GM12878 (cell line): ENCODE results near the gene MCFD2. TPM values are rescaled to one million over a fixed set of nuclear protein-coding genes. Genes with fewer than 3 reads are reported as not detected.

Source experiments
- ATAC-seq: fragments of 200-7000 bp; cut with Tn5 transposase; 3 replicates; pipeline ENCODE4 v1.9.1; 2020; ENCODE audit warnings: mild to moderate bottlenecking, moderate library complexity
- BruUV-seq: library from RNA; stranded (reverse); fragments of 400-500 nt; replicated peaks from 2 replicates; lab custom pipeline; 2021; lab: Mats Ljungman, UMichigan
- CTCF ChIA-PET: fragments of 300-600 bp; sonication (Branson Sonifier 250); formaldehyde crosslinking; extraction: SDS; loops from one replicate; lab custom pipeline; 2021; ENCODE audit warnings: inconsistent platforms; lab: Yijun Ruan, JAX
- POLR2A ChIA-PET: fragments of 350-600 bp; formaldehyde crosslinking; extraction: SDS; loops from one replicate; lab custom pipeline; 2021; ENCODE audit warnings: inconsistent platforms; lab: Charles Lee
- RAD21 ChIA-PET: fragments of 300-600 bp; sonication (Branson Sonifier 250); formaldehyde crosslinking; loops from one replicate; lab custom pipeline; 2023; ENCODE audit warnings: antibody characterized with exemption; ENCODE audit not compliant: unreplicated experiment; lab: Charles Lee
- SMC1A ChIA-PET: fragments of 300-600 bp; sonication (Branson Sonifier 250); formaldehyde crosslinking; loops from one replicate; lab custom pipeline; 2023; ENCODE audit not compliant: unreplicated experiment, uncharacterized antibody; lab: Charles Lee
- DNase-seq: peaks from one replicate; pipeline ENCODE4 v3.0.0-alpha.2; 2011; ENCODE audit warnings: low read depth, low spot score
- FAIRE-seq: peaks from 3 replicates; lab custom pipeline; 2011; peaks lifted over from hg19 to GRCh38; lab: Jason Lieb, UNC
- H2AFZ ChIP-seq: 2 replicates; pipeline ENCODE4 v1.6.0; 2011; ENCODE audit warnings: low read depth, low read length, control low read depth; ENCODE audit not compliant: control insufficient read depth
- H3K27ac ChIP-seq: 2 replicates; pipeline ENCODE4 v1.5.1; 2011; ENCODE audit warnings: control low read depth; ENCODE audit not compliant: control insufficient read depth, insufficient read depth
- H3K27me3 ChIP-seq, 2 experiments: replicated peaks in 1 of 2; 2 replicates each; pipeline versions ENCODE4 v1.6.0 to v1.6.1; 2011; ENCODE audit warnings: low read length in 1 of 2; ENCODE audit not compliant: control insufficient read depth in 2 of 2, insufficient read depth in 2 of 2
- H3K36me3 ChIP-seq, 2 experiments: 2 replicates each; pipeline ENCODE4 v1.5.1; 2011; ENCODE audit warnings: low read length in 1 of 2; ENCODE audit not compliant: control insufficient read depth in 2 of 2, insufficient read depth in 2 of 2
- H3K4me1 ChIP-seq: 2 replicates; pipeline ENCODE4 v1.6.1; 2011; ENCODE audit warnings: mild to moderate bottlenecking, low read length, moderate library complexity, mixed read lengths; ENCODE audit not compliant: control insufficient read depth, insufficient read depth
- H3K4me2 ChIP-seq: 2 replicates; pipeline ENCODE4 v1.6.0; 2011; ENCODE audit warnings: control low read depth; ENCODE audit not compliant: control insufficient read depth, insufficient read depth
- H3K4me3 ChIP-seq: fragments of 200-600 bp; sonication (generic); 2 replicates; pipeline ENCODE4 v1.5.1; 2016
- H3K79me2 ChIP-seq: 2 replicates; pipeline ENCODE4 v1.6.0; 2011; ENCODE audit warnings: low read length; ENCODE audit not compliant: control insufficient read depth, insufficient read depth
- H3K9ac ChIP-seq: 2 replicates; pipeline ENCODE4 v1.8.0; 2011; ENCODE audit warnings: low read length, control low read depth, mixed read lengths; ENCODE audit not compliant: control insufficient read depth, insufficient read depth
- H3K9me3 ChIP-seq: replicated peaks from 3 replicates; pipeline ENCODE4 v1.5.1; 2011; ENCODE audit warnings: mild to moderate bottlenecking, low read length; ENCODE audit not compliant: control insufficient read depth, insufficient read depth
- H4K20me1 ChIP-seq: 2 replicates; pipeline ENCODE4 v1.6.0; 2011; ENCODE audit not compliant: control insufficient read depth, insufficient read depth
- BCLAF1 ChIP-seq: fragments of 450-650 bp; IDR thresholded peaks from 2 replicates; pipeline ENCODE4 v1.6.1; 2017; ENCODE audit warnings: antibody characterized with exemption, mild to moderate bottlenecking, moderate library complexity
- DPF2 ChIP-seq: fragments of 450-650 bp; IDR thresholded peaks from 2 replicates; pipeline ENCODE4 v1.6.1; 2017; ENCODE audit warnings: mild to moderate bottlenecking
- E4F1 ChIP-seq: fragments of 450-650 bp; IDR thresholded peaks from 2 replicates; pipeline ENCODE4 v1.6.1; 2018; ENCODE audit warnings: borderline replicate concordance, mild to moderate bottlenecking; ENCODE audit not compliant: partially characterized antibody
- FOS ChIP-seq: IDR thresholded peaks from 3 replicates; pipeline ENCODE4 v1.6.1; 2011; ENCODE audit warnings: borderline replicate concordance; ENCODE audit not compliant: insufficient read length; ENCODE audit errors: extremely low read depth
- HCFC1 ChIP-seq: fragments of 150-350 bp; IDR thresholded peaks from 2 replicates; pipeline ENCODE4 v1.6.1; 2014; ENCODE audit warnings: low read length
- IKZF2 ChIP-seq, 2 experiments: fragments of 450-650 bp; IDR thresholded peaks; 2 replicates each; pipeline ENCODE4 v1.6.1; 2017; ENCODE audit warnings: mild to moderate bottlenecking in 2 of 2, moderate library complexity in 2 of 2
- KDM1A ChIP-seq: fragments of 200-600 bp; sonication (generic); IDR thresholded peaks from 2 replicates; pipeline ENCODE4 v1.6.1; 2016; ENCODE audit warnings: borderline replicate concordance
- MEF2B ChIP-seq: fragments of 450-650 bp; IDR thresholded peaks from 2 replicates; pipeline ENCODE4 v1.6.1; 2018; ENCODE audit warnings: mild to moderate bottlenecking, moderate library complexity; ENCODE audit not compliant: partially characterized antibody, poor library complexity, severe bottlenecking
- NR2C1 ChIP-seq: fragments of 450-650 bp; IDR thresholded peaks from 2 replicates; pipeline ENCODE4 v1.6.1; 2017; ENCODE audit warnings: antibody characterized with exemption, mild to moderate bottlenecking, moderate library complexity
- NRF1 ChIP-seq: conservative IDR thresholded peaks from 2 replicates; pipeline ENCODE4 v1.6.1; 2011; ENCODE audit warnings: mild to moderate bottlenecking, low read depth, low read length, improper control_type of control experiment
- PAX8 ChIP-seq: fragments of 450-650 bp; IDR thresholded peaks from 2 replicates; pipeline ENCODE4 v1.6.1; 2017; ENCODE audit warnings: mild to moderate bottlenecking, moderate library complexity
- PBX3 ChIP-seq: IDR thresholded peaks from 2 replicates; pipeline ENCODE4 v1.6.1; 2011; ENCODE audit warnings: mild to moderate bottlenecking, low read depth, low read length, moderate library complexity; ENCODE audit not compliant: insufficient replicate concordance
- PML ChIP-seq: IDR thresholded peaks from 2 replicates; pipeline ENCODE4 v1.6.1; 2012; ENCODE audit warnings: low read length, inconsistent platforms
- RELA ChIP-seq: fragments of 450-650 bp; IDR thresholded peaks from 2 replicates; pipeline ENCODE4 v1.8.0; 2014; ENCODE audit warnings: borderline replicate concordance; ENCODE audit not compliant: partially characterized antibody
- SRF ChIP-seq, 2 experiments: IDR thresholded peaks; 2 replicates each; pipeline ENCODE4 v1.6.1; 2011; ENCODE audit warnings: low read depth in 2 of 2, low read length in 2 of 2, mild to moderate bottlenecking in 1 of 2, moderate library complexity in 1 of 2
- YY1 ChIP-seq: IDR thresholded peaks from 2 replicates; pipeline ENCODE4 v1.6.1; 2011; ENCODE audit warnings: low read depth, mild to moderate bottlenecking, low read length
- ZBED1 ChIP-seq: IDR thresholded peaks from 2 replicates; pipeline ENCODE4 v1.6.1; 2016; ENCODE audit warnings: borderline replicate concordance
- ZNF217 ChIP-seq: fragments of 450-650 bp; IDR thresholded peaks from 2 replicates; pipeline ENCODE4 v1.6.1; 2017; ENCODE audit warnings: antibody characterized with exemption, mild to moderate bottlenecking
- WGBS: methylation state at CpG from one replicate; pipeline ENCODE4 v1.1.6; 2016; ENCODE audit warnings: low lambda C conversion rate; ENCODE audit not compliant: insufficient replicate concordance, insufficient coverage; ENCODE audit errors: missing lambda C conversion rate; 5-methylcytosine and 5-hydroxymethylcytosine counted together
- in situ Hi-C: fragments of 300-500 bp; cut with MboI; formaldehyde crosslinking; loops from 9 replicates; pipeline ENCODE4 v1.14.3; 2018; ENCODE audit warnings: mixed read lengths
- intact Hi-C: fragments of 100-400 bp; cut with micrococcal nuclease; formaldehyde crosslinking; loops from one replicate; pipeline ENCODE4 v1.14.2; 2022; ENCODE audit not compliant: unreplicated experiment
- polyA plus RNA-seq, 11 experiments: library from polyadenylated mRNA; depleted of rRNA in 4 of 11; unstranded in 6 of 11; stranded (reverse) in 5 of 11; fragments of >200 nt; fragmentation: Nextera tagmentation in 4 of 11; fragmentation: Illumina TruSeq in 1 of 11; extraction: Ambion mirVana in 4 of 11; extraction: Trizol in 1 of 11; gene quantifications; 1 replicate in 1 of 11; 2 replicates in 10 of 11; pipeline versions ENCODE4 v1.2.1 to v1.2.3, GENCODE V29; 2011 to 2016; ENCODE audit warnings: inconsistent platforms in 2 of 11, missing spikeins in 2 of 11, low read depth in 1 of 11
- total RNA-seq, 4 experiments: library from RNA; depleted of rRNA in 3 of 4; stranded (reverse); fragments of >200 nt in 3 of 4; fragmentation: Illumina TruSeq in 1 of 4; extraction: Trizol in 1 of 4; gene quantifications; 2 replicates each; pipeline versions ENCODE4 v1.2.1 to v1.2.3, GENCODE V29; 2013 to 2021

The MCFD2 gene
- total and polyA plus RNA-seq, 10 of the 15 experiments (the other 5 are each of a cell fraction or from before 2014, with no cell fraction given), result 35.0 to 57.3 (median 40.3) TPM

GRCh38 chr2:46871976-46872381, 43.6 kb downstream of the MCFD2 start:
- WGBS, result 53% methylated on average over 6 of the region's 6 CpGs
- DNase-seq (no peak), FAIRE-seq (no peak), ATAC-seq (no peak)
- RAD21 ChIA-PET, result no interaction called here
- H3K4me3 ChIP-seq, result no peak overlapping the region
- H3K27me3 ChIP-seq, result peaks cover 2 to 5% of the 10 kb centered on the region in 2 experiments; a peak in 3 of 4 replicates
- SMC1A ChIA-PET, result interaction anchor here (0.8 to 1.1 kb wide), 2 partner anchors 412 to 451 kb away, joined by 3 read pairs; no protein-coding TSS in a partner anchor
- no peak overlapping the region for H2AFZ ChIP-seq
- H3K4me2 ChIP-seq, result no peak overlapping the region
- H3K79me2 ChIP-seq, result no peaks in the 10 kb centered on the region
- H3K27ac ChIP-seq, result no peak overlapping the region
- intact Hi-C loops (no loop called here), in situ Hi-C loops (no loop called here)
- H3K9ac ChIP-seq, result no peak overlapping the region
- no TSS peak for BruUV-seq
- POLR2A ChIA-PET, result no interaction called here
- H3K36me3 ChIP-seq, result no peaks in the 10 kb centered on the region
- no peak for TF ChIP-seq NR2C1
- TF ChIP-seq PBX3, result no peak
- TF ChIP-seq BCLAF1, result no peak
- no peak for TF ChIP-seq ZBED1
- no peak for TF ChIP-seq NRF1
- no peak for TF ChIP-seq PAX8
- TF ChIP-seq HCFC1, result no peak
- no peak for TF ChIP-seq YY1
- TF ChIP-seq KDM1A, result no peak
- no peak for TF ChIP-seq DPF2
- TF ChIP-seq FOS, result no peak
- TF ChIP-seq E4F1, result no peak
- no peak for TF ChIP-seq ZNF217
- TF ChIP-seq IKZF2 (IDR thresholded peaks at IDR 0.05), result no peak
- TF ChIP-seq RELA, result no peak
- no peak for TF ChIP-seq MEF2B
- no peak for TF ChIP-seq SRF (IDR thresholded peaks at IDR 0.05; ENCODE audit: low read depth in 2 of 2, low read length in 2 of 2)
- no peak for TF ChIP-seq PML
- no peaks in the 10 kb centered on the region for H4K20me1 ChIP-seq
- CTCF ChIA-PET, result interaction anchor here (0.8 to 1.0 kb wide), 2 partner anchors 9 to 16 kb away, joined by 3 read pairs; no protein-coding TSS in a partner anchor
- peaks cover 3% of the 10 kb centered on the region for H3K4me1 ChIP-seq
- no peaks in the 10 kb centered on the region for H3K9me3 ChIP-seq
